HAP-1 (cell line): Measurements from ENCODE around the gene GTF2H1.

Experiments used
- DNase-seq, 2 experiments: peaks; one replicate each; pipeline ENCODE4 v3.0.0-alpha.2; 2016 to 2020; ENCODE audit warnings: low spot score in 2 of 2
- H3K27me3 ChIP-seq: fragments of 250-450 bp; sonication (Bioruptor Pico); 2 replicates; pipeline ENCODE4 v1.5.1; 2020; ENCODE audit warnings: low read depth, mild to moderate bottlenecking, moderate library complexity
- H3K36me3 ChIP-seq: fragments of 250-450 bp; sonication (Bioruptor Pico); replicated peaks from 2 replicates; pipeline ENCODE4 v1.5.1; 2020; ENCODE audit warnings: mild to moderate bottlenecking
- H3K4me1 ChIP-seq: fragments of 250-450 bp; sonication (Bioruptor Pico); 2 replicates; pipeline ENCODE4 v1.5.1; 2020; ENCODE audit warnings: mild to moderate bottlenecking
- H3K4me3 ChIP-seq: fragments of 250-450 bp; sonication (Bioruptor Pico); 2 replicates; pipeline ENCODE4 v1.5.1; 2020; ENCODE audit warnings: mild to moderate bottlenecking, moderate library complexity
- H3K9me3 ChIP-seq: fragments of 250-450 bp; sonication (Bioruptor Pico); 2 replicates; pipeline ENCODE4 v1.5.1; 2020; ENCODE audit warnings: mild to moderate bottlenecking, moderate library complexity
- in situ Hi-C: fragments of 300-500 bp; cut with MboI; formaldehyde crosslinking; loops from 3 replicates; pipeline ENCODE4 v1.14.3; 2020; ENCODE audit warnings: low sequenced_read_pairs, inconsistent platforms, mixed read lengths

Gene GTF2H1

GRCh38 chr11:18321969-18322711 is at the start of gene GTF2H1, which contains the start of gene HPS5:
GTF2H1 (plus strand) TSS chr11:18322567; CDS start chr11:18333075, 10,508 bp downstream.
HPS5 (minus strand) TSS chr11:18322140; CDS start chr11:18317858, 4,282 bp downstream.
- in situ Hi-C loops = no loop called here
- peak within 1 kb of the TSS; percentile 95 for H3K4me3 ChIP-seq
- no peaks in the 10 kb centered on the region for H3K9me3 ChIP-seq
- peaks cover 22% of the 10 kb centered on the region for H3K36me3 ChIP-seq
- H3K4me1 ChIP-seq = peaks cover 27% of the 10 kb centered on the region
- H3K27me3 ChIP-seq = no peaks in the 10 kb centered on the region
- peak; percentile 97 to 98 for DNase-seq

- Histone ChIP-seq H3K27me3 (no peaks in the 10 kb centered on the region), H3K36me3 (peaks cover 18% of the 10 kb centered on the region), H3K4me3 (no peak overlapping the region), H3K9me3 (no peaks in the 10 kb centered on the region), H3K4me1 (no peaks in the 10 kb centered on the region)
- no peak for DNase-seq
- in situ Hi-C loops = no loop called here
These were observed 44.6 kb upstream of the GTF2H1 start for GRCh38 chr11:18277565-18278271.

- in situ Hi-C loops = no loop called here
- Histone ChIP-seq H3K4me3 (no peak overlapping the region), H3K9me3 (no peaks in the 10 kb centered on the region), H3K4me1 (no peaks in the 10 kb centered on the region), H3K36me3 (peaks cover 33% of the 10 kb centered on the region), H3K27me3 (no peaks in the 10 kb centered on the region)
- DNase-seq = no peak
These were observed 41.8 kb upstream of the GTF2H1 start for GRCh38 chr11:18280438-18281045.

- Histone ChIP-seq H3K4me3 (no peak overlapping the region), H3K36me3 (peaks cover 48% of the 10 kb centered on the region), H3K9me3 (no peaks in the 10 kb centered on the region), H3K4me1 (no peaks in the 10 kb centered on the region), H3K27me3 (no peaks in the 10 kb centered on the region)
- no peak for DNase-seq
- in situ Hi-C loops = no loop called here
These were observed 39.7 kb upstream of the GTF2H1 start for GRCh38 chr11:18282626-18283025.

- Histone ChIP-seq H3K9me3 (no peaks in the 10 kb centered on the region), H3K36me3 (peaks cover 45% of the 10 kb centered on the region), H3K4me1 (no peaks in the 10 kb centered on the region), H3K4me3 (no peak overlapping the region), H3K27me3 (no peaks in the 10 kb centered on the region)
- in situ Hi-C loops = no loop called here
- no peak for DNase-seq
These were observed 36.5 kb upstream of the GTF2H1 start for GRCh38 chr11:18285841-18286240.

- Histone ChIP-seq H3K4me1 (no peaks in the 10 kb centered on the region), H3K27me3 (no peaks in the 10 kb centered on the region), H3K36me3 (peaks cover 38% of the 10 kb centered on the region), H3K4me3 (no peak overlapping the region), H3K9me3 (no peaks in the 10 kb centered on the region)
- in situ Hi-C loops = no loop called here
- no peak for DNase-seq
These were observed 33.5 kb upstream of the GTF2H1 start for GRCh38 chr11:18288911-18289310.

- in situ Hi-C loops = no loop called here
- DNase-seq = no peak
- Histone ChIP-seq H3K27me3 (no peaks in the 10 kb centered on the region), H3K36me3 (peaks cover 49% of the 10 kb centered on the region), H3K9me3 (no peaks in the 10 kb centered on the region), H3K4me1 (no peaks in the 10 kb centered on the region), H3K4me3 (no peak overlapping the region)
These were observed 27.5 kb upstream of the GTF2H1 start for GRCh38 chr11:18294862-18295261.

GRCh38 chr11:18295316-18295715 is 27.1 kb upstream of the GTF2H1 start:
- DNase-seq = no peak
- in situ Hi-C loops = no loop called here
- H3K4me1 ChIP-seq = no peaks in the 10 kb centered on the region
- H3K36me3 ChIP-seq = peaks cover 50% of the 10 kb centered on the region
- H3K27me3 ChIP-seq = no peaks in the 10 kb centered on the region
- H3K9me3 ChIP-seq = no peaks in the 10 kb centered on the region
- H3K4me3 ChIP-seq = no peak overlapping the region

GRCh38 chr11:18299721-18300120 is 22.6 kb upstream of the GTF2H1 start:
- Histone ChIP-seq H3K9me3 (no peaks in the 10 kb centered on the region), H3K27me3 (no peaks in the 10 kb centered on the region), H3K4me1 (no peaks in the 10 kb centered on the region), H3K36me3 (peaks cover 43% of the 10 kb centered on the region), H3K4me3 (no peak overlapping the region)
- in situ Hi-C loops = no loop called here
- DNase-seq = no peak

GRCh38 chr11:18304745-18305144 is 17.6 kb upstream of the GTF2H1 start:
- DNase-seq = no peak
- peaks cover 41% of the 10 kb centered on the region for H3K36me3 ChIP-seq

GRCh38 chr11:18307461-18308139 is 14.8 kb upstream of the GTF2H1 start:
- peaks cover 46% of the 10 kb centered on the region for H3K36me3 ChIP-seq

More at GRCh38 chr11:18304745-18305144, 17.6 kb upstream of the GTF2H1 start:
- no peak overlapping the region for H3K4me3 ChIP-seq
- no peaks in the 10 kb centered on the region for H3K4me1 ChIP-seq
- in situ Hi-C loops = no loop called here
- no peaks in the 10 kb centered on the region for H3K27me3 ChIP-seq
- H3K9me3 ChIP-seq = no peaks in the 10 kb centered on the region

GRCh38 chr11:18308242-18308641 is 14.1 kb upstream of the GTF2H1 start:
- in situ Hi-C loops = no loop called here
- Histone ChIP-seq H3K4me1 (peaks cover 10% of the 10 kb centered on the region), H3K27me3 (no peaks in the 10 kb centered on the region), H3K36me3 (peaks cover 42% of the 10 kb centered on the region), H3K9me3 (no peaks in the 10 kb centered on the region), H3K4me3 (no peak overlapping the region)
- DNase-seq = no peak

More at GRCh38 chr11:18307461-18308139, 14.8 kb upstream of the GTF2H1 start:
- H3K4me1 ChIP-seq = peaks cover 4% of the 10 kb centered on the region; the same call in 1 of the 2 replicates
- H3K27me3 ChIP-seq = no peaks in the 10 kb centered on the region
- in situ Hi-C loops = no loop called here
- H3K9me3 ChIP-seq = no peaks in the 10 kb centered on the region
- H3K4me3 ChIP-seq = no peak overlapping the region
- no peak for DNase-seq

- Histone ChIP-seq H3K4me3 (no peak overlapping the region), H3K27me3 (no peaks in the 10 kb centered on the region), H3K9me3 (no peaks in the 10 kb centered on the region), H3K36me3 (peaks cover 42% of the 10 kb centered on the region), H3K4me1 (peaks cover 18% of the 10 kb centered on the region)
- in situ Hi-C loops = no loop called here
- DNase-seq = no peak
These were observed 12.7 kb upstream of the GTF2H1 start for GRCh38 chr11:18309691-18310090.
